ENCODE data around the gene NEMP1.
A peak's percentile ranks its signal among the peaks of the same experiment; 100 is the strongest.
"Not testable (repeated sequence)": the region's sequence is repeated elsewhere in the genome, so short reads cannot be mapped to it uniquely, and the experiment has no call there.

The NEMP1 gene

DNA sequence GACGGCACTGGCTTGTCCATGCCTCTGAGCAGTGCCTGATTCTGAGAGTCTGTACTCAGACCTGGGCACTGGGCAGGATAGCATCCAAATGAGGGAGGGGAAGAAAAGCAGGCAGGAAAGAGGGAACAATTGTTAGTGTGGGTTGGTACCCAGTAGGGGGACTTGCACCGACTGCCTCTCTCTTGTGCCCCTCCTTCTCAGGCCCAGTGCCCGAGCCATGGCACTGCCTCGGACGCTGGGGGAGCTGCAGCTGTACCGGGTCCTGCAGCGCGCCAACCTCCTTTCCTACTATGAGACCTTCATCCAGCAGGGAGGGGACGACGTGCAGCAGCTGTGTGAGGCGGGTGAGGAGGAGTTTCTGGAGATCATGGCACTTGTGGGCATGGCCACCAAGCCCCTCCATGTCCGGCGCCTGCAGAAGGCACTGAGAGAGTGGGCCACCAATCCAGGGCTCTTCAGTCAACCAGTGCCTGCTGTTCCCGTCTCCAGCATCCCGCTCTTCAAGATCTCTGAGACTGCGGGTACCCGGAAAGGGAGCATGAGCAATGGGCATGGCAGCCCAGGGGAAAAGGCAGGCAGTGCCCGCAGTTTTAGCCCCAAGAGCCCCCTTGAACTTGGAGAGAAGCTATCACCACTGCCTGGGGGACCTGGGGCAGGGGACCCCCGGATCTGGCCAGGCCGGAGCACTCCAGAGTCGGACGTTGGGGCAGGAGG, 12.5 kb upstream of the NEMP1 start:
- DNase-seq = peak; percentile 27

DNA sequence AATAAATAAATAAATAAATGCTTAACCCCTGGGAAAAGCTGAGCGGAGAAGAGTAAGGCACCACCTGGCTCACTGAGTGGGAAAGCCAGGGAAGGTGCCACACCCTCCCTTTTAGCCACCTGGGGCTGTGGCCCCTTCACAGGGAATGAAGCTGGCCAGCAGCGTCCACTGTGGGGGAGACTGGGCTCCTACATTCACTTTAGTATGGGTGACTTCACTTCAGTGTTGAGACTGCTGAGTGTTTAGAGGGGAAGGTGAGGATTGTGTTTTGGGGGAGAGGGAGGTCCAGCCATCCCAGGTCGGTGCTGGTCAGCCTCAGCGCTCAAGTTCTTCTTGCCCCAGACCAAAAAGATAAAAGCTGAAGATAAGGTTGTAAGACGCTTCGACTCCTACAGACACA, 11.9 kb upstream of the NEMP1 start:
- DNase-seq = no peak

DNA sequence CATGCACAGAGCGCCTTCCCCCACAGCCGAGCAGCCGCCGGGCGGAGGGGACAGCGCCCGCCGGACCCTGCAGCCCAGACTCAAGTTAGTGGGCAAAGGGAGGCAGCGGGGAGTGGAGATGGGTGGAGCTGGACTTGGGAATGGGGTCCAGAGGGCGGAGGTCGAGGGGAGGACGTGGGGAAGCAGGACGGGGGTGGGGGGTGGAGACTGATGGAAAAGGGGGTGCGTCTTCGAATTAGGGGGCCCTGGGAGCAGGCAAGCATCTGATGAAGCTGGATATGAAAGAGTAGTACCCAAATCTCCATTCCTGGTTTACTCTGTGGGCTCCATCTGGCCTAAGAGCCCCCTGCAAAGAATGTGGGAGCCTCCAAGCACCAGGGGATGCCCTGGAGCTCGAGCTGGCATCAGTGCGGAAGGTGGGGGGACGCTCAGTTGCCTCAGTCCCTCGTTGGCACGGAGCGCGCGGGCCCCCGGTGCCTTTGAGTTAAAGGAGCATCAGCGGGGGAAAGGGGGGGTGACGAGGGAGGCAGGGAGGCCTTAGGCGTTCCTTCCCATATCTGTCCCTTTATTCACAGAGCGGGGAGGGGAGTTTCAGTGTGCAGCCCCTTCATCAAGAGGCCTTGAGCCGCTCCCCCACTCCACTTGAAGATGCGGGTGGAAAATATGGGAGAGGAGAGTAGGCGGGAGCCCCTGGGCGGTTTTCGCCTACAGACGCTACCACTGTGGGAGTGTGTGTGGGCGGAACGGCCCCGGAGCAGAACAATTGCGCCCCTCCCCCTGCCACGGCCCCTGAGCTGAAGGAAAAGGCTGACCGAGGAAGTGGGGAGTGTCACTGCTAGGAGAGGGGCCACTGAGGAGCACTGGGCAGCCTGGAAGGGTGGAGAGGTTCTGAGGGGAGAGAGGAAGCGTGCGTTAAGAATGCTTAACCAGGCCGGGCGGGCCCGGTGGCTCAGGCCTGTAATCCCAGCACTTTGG, 11.0 kb upstream of the NEMP1 start:
- DNase-seq = peak; percentile 53

DNA sequence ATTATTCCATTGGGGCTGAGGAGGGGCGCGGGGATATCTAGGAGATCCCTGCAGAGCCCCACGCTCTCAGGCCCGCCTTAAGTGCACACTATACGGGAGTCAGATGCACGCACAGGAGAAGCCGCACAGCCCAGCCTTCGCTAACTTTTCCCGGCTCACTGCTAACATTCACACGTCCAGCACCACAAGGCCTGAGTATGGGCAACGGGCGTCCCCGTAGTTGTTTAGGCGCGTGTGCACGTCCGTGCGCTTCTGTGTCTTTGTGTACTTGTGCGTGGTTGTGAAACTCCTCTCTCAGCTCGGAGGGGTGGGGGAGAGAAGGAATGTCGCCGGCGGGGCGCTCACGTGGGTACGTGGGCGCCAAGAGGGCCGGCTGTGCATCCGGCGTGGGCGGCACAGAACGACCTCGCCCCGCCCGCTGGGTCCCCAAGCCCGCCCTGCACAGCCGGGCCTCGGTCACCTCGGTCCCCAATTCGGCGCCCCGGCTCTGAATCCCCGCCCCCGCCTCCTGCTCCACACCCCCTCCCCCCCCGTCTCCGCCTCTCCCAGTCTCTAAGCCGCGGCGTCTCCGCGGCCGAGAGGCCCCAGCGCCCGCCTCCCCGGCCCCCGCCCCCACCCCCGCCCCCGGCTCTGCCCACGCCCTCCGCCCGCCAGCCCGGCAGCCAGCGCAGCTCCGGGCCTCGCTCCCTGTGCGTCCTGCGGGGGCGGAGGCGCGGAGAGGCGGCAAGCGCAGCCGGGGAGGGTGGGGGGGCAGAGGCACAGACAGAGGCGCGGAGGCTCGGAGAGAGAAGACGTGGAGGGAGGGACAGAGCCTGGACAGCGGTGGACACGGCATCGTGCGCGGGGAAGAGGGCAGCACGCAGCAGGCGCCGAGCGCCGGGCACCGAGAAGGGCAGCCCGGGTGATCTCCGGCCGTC, 10.0 kb upstream of the NEMP1 start, which contains the start of gene NAB2:
NAB2 (plus strand) TSS at position 761 of the 917 bp plus-strand sequence. CDS start 158 bp downstream, outside the sequence.
- DNase-seq = peak; percentile 95

DNA sequence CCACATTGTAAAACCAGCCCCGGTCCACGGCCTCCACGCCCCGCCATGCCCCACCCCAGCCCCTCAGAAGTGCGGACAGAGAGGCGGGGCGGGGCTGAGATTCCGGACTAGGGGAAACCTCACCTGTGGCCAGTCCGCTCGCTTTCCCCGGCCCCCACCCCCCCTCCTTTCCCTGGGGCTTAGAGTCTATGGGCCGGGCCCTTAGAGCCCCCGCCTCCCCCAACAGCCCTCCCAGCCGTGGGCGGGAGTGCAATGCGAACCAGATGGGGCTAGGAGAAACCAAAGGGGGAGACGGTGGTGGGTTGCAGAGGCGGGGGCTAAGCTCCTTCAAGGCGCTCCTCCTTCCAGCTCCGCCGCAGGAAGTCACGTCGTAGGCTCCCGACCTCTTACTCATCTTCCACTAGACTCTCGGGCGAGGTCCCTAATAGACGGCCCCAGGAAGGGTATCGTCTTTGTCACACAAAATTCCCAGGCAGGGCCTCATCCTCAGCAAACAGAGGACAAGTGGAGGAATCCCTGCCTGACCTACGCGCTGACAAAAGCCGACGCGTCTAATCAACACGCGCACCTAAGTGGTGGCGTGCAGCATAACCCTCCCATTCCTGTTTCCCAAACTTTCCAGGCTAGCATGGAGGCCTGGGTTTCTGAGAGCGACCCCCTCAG, 9.2 kb upstream of the NEMP1 start:
- peak; percentile 97 for DNase-seq

DNA sequence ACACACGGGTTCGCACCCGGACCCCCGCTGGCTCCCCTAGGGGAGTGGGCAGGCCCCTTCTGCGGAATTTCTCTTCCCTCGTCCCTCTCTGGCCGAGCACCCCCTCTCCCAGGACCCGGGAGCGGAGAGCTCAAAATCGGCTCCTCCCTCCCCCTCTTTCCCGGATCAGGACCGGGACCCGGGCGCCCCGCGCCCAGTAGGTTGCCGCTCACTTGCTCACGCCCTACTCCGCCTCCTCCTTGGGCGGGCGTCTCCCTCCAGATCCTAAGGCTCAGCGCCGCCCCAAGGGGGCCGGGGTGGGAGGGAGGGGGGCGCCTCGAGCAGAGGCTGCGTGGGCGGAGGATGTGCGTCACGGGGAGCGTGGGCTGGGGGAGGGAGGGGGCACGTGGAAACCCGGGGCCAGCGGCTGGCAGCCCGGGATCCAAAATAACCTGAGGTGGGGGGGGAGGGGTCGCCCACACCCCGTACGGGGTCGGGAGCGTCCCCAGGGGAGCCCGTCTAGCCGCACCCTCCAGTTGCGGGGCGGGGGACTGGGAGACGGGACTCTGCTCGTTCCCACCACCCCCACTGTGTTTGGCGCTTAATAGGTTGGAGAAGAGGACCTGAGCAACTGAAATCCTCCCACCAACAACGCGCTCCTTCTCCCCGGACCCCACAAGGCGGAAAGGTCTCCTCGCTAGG, 8.6 kb upstream of the NEMP1 start:
- peak; percentile 94 for DNase-seq

DNA sequence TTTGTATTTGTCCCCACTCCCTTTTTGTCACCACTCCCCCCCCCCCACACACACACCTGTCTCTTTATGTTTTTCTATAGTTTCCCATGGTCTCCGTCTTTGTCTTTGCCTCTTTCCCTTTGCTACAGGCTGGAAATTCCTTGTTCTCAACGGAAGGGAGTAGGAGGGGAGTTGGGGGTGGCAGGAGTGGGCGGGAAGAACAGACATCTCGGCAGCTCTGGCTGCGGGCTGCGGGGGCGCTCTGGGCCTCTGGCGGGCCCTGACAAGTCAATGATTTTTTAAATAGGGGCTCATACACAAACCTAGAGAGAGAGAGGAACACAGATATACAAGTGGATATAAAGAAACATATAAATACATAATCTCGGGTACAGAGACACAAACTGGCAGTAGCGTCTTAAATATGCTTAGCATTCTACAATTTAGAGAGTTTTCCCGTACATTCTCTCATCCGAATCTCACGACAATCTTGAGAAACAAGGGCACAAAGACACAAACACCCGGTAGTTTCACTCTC, 8.0 kb upstream of the NEMP1 start:
- DNase-seq = peak; percentile 84

DNA sequence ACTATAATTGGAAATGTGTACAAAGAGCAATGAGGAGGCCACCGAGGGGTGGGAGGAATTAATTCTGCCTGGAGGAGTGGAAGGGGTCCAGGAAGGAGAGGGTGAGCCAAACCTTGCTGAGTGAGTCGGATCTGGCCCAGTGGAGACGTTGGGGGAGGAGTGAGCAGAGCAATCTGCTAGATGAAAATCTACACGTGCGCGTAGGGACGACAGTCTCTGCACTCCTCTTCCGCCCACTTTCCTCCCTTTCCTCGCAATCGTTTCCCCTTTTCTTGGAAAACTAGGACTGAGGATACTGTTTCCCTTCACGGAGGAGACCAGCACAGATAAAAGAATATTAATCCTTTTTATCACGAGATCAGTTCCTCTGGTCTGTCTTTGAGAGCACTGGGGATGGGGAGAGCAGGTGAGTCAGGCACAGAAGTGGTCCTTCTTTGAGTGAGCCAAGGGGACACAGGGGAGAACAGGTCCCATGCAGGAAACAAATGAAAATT, 7.5 kb upstream of the NEMP1 start:
- peak; percentile 25 for DNase-seq

DNA sequence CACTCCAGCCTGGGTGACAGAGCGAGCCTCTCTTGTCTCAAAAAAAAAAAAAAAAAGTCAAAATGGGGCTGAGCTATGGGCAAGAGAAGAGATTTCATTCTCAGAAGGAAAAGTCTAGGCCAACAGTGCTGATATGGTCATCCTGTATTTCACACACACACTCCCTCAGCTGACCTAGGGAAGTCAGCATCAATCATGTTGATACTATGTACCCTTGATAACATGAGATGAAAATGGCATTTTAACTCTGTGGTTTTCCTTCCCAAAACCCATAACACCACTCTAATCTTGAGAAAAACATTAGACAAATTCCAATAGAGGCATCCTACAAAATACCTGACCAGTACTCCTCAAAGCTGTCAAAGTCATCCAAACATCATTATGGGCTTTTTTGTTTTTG, 2.3 kb upstream of the NEMP1 start:
- no peak for DNase-seq

DNA sequence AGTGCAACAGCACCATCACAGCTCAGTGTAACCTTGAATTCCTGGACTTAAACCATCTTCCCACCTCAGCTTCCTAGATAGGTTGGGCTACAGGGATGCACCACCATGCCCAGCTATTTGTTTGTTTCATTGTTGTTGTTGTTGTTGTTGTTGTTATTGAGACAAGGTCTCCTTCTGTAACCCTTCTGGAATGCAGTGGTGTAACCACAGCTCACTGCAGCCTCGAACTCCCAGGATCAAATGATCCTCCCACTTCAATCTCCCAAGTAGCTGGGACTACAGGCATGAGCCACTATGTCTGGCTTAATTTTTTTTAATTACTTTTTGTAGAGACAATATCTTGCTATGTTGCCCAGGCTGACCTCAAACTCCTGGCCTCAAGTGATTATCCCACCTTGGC, 1.2 kb upstream of the NEMP1 start:
- DNase-seq = no peak

DNA sequence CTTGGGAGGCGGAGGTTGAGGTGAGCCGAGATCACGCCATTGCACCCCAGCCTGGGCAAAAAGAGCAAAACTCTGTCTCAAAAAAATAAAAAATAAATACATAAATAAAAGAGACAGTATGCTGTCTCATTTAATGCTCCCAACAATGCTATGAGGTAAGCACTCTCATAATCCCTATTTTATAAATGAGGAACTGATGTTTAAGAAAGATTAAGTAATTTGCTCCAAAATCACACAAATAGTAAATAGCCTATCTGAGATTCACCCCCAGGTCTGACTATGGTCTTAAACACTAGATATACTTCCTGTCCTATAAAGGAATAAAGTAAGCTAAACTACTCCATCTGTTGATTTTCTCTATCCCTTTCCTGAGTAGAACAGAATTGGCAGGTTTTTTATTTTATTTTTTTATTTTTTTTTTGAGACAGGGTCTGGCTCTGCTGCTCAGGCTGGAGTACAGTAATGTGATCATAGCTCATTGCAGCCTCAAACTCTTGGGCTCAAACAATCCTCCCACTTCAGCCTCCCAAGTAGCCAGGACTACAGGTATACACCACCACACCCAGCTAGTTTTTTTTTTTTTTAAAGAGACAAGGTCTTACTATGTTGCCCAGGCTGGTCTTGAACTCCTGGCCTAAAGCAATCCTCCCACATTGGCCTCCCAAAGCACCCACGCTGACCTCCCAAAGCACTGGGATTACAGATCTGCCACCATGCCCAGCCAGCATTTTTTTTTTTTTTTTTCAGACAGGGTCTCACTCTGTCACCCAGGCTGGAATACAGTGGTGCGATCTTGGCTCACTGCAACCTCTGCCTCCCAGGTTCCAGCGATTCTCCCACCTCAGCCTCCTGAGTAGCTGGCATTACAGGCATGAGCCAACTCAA, 4.8 kb downstream of the NEMP1 start:
- DNase-seq = not testable (repeated sequence)

DNA sequence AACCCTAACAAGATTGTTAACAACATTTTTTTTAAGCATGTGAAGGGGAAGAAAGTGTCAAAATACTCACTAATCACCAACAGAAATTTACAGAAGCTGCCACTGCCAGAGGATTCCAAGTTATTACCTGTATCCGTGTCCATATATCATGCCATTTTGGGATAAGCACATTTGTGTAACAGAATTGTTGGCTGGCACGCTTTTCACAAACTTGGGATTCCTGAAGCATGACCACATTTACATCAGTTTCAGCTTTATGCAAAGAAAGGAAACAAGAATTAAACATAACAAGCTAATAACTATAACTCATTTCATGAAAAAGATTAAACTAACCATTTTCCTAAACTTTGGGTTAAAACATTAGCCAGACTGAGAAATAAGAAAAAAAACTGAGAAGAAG, 5.9 kb downstream of the NEMP1 start:
- peak; percentile 44 for DNase-seq

DNA sequence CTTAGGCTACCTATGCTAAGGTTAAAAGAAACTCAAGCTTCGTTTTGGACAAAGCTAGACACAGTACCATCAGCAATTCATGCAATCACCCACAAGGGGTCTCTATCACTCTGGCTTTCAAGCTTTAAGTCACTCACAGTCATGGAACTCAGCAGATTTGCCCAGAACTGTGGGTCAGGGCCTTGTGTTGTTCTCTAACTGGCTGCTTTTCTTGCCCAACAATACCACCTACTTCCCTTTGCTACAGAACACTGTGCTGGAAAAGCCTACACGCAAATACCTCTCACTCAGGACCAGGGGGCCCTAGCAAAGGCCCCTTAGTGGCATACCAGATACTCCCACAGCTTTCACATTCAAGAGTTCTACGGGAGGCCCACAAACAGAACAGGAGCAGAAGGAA, 9.1 kb downstream of the NEMP1 start:
- DNase-seq = peak; percentile 77

DNA sequence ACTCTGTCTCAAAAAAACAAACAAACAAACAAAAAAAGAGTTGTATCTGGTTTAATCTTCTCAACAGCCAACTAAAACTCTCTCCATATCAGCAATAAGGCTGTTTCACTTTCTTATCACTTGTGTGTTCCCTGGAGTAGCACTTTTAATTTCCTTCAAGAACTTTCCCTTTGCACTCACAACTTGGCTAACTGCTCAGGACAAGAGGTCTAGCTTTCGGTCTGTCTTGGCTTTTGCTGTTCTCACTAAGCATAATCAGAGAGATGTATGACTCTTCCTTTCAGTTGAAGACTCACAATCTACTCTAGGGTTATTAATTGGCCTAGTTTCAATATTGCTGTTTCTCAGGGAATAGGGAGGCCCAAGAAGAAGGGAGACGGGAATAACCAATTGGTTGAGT, 12.3 kb downstream of the NEMP1 start:
- no peak for DNase-seq

DNA sequence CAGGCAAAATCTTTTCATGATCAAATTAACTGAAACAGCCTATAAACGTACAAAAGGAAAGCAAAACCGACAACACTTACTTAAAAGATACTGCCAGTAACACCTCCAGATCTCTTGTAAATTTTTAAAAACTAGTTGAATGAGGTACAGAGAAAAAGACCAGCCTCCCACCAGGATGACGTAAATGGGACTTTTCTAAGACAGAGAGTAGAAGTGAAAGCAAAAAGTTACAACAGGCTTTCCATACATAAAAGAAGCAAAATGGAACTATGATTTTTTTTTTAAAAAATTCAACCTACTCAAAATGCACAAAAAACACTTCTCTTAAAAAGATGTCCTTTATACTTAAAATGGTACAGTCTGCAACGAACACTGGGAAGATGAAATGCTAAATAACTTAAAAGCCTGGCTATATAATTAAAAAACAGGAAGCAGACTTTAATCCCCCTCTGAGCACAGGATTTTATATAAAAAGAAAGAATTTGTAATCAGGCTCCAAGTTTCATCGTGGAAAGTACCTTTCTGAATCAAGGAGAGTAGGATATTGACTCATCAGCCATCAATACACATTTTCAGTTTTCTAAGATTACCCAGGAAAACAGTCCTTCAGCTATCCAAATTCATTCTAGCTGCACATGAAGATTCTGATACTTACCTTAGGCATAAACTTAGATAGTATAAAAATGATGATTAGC, 14.5 kb downstream of the NEMP1 start:
- no peak for DNase-seq

DNA sequence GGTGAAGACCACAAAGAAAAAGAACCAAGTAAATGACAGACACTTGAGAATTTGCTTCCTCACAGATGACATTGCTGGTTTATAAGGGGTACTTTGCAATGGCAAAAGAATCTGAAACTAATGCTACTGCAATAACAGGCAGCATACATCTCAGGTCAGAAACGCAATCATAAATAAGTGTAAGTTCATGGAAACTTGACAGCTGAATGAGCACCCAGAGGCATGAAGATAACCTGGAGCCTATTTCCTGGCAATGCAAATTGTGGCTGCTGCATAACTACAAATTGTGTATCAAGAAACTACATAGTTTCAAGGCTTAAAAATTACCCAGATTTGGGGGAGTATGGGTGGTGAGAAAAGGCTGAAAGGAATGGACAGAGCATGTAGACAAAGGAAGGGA, 20.1 kb downstream of the NEMP1 start:
- no peak for DNase-seq

DNA sequence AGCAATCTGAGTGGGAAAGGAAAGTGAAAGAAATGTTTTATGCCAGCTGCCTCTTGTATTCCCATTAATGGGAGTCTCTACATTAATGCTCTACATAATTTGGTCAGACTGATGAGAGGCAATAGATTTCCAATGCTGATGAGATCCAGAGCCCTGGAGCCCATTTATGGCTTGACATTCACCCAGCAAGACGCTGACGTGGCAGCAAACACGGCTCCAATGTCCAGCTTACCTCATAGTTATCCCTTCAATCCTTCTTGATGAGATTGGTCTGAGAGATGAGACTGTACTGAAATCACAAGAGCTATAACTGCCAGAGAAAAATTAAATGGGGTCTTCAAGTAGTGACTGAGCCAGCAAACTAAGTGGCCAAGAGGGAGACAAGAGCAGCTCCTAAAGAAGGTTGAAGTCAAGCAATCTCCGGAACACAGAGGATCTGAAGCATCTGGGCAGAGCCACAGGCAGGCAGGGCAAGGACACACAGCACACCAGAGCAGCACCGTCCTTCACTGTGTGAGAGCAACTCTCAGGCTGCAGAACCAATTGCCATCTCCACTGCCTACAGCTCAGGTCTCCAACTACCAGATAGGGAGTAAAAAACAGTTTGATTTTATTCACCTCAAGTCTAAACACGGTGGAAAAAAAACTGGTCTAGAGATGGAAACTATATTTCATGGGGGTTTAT, 21.4 kb downstream of the NEMP1 start:
- no peak for DNase-seq

DNA sequence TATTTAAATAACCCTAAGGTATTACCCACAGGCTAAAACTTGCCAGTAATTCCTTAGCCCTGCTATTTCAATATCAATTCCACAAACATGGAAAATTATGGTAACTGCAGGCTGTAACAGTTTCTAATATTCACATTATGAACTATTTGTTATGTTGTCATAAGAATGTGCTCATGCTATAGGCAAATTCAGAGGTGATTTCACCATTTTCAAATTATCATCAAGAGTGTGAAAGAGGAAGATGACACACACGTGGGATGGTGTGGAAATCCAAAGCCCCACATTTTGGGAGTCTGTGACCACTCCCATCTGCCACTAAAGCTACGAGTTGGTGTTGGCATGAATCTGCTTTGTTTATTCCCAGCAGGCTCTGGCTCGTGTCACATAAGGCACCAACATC, 22.8 kb downstream of the NEMP1 start:
- DNase-seq = no peak

DNA sequence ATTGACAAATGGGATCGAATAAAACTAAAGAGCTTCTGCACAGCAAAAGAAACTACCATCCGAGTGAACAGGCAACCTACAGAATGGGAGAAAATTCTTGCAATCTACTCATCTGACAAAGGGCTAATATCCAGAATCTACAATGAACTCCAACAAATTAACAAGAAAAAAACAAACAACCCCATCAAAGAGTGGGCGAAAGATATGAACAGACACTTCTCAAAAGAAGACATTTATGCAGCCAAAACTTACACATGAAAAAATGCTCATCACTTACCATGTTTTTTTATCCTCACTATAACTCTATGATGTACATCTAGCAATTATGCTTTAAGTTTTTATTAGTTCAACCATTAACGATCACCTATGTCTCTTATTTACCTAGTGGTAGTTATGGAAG, 24.7 kb downstream of the NEMP1 start:
- not testable (repeated sequence) for DNase-seq

Data from HCEC 1CT (cell line).